ENCODE data around the gene BRINP1.

BRINP1 gene, protein sequence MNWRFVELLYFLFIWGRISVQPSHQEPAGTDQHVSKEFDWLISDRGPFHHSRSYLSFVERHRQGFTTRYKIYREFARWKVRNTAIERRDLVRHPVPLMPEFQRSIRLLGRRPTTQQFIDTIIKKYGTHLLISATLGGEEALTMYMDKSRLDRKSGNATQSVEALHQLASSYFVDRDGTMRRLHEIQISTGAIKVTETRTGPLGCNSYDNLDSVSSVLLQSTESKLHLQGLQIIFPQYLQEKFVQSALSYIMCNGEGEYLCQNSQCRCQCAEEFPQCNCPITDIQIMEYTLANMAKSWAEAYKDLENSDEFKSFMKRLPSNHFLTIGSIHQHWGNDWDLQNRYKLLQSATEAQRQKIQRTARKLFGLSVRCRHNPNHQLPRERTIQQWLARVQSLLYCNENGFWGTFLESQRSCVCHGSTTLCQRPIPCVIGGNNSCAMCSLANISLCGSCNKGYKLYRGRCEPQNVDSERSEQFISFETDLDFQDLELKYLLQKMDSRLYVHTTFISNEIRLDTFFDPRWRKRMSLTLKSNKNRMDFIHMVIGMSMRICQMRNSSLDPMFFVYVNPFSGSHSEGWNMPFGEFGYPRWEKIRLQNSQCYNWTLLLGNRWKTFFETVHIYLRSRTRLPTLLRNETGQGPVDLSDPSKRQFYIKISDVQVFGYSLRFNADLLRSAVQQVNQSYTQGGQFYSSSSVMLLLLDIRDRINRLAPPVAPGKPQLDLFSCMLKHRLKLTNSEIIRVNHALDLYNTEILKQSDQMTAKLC

DNA sequence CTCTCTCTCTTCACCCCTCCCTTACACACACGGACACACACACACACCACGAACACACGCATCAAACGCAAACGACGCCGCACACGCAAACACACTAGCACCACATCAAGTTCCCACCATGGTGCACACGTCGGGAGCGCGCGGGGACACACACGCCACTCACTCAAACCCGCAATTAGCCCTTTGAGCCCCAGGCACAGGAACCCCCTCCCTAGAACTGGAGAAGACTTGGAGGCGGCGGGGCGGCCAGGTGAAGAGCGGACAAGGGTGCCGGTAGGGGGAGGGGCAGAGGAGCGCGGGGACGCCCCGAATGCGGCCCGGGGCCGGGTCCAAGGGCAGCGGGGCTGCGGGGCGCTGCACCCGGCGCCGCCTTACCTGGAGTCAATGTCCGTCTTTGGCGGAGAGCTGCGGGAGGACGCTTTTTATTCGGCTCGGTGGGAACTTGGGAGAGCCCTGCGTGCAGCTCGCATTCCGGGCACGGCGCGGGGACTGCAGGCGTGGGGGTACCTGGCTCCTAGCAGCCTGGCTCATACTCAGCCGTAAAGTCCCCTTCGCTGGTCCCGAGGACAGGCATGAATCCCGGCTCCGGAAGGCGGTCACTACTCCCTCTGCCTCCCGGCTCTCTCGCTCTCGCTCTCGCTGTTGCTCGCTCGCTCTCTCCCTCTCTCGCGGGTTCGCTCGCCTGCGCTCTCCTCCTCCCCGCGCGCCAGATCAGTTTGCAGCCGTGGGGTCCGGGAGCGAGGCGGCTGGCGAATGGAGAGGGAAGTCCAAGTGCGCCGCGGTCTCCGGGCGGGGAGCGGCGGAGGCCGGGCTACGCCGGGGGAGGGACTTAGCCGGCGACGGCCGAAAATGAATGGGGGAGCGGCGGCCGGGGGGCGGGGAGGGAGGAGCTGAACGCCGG lies at the start of gene BRINP1:
BRINP1 (minus strand) TSS at position 755 of the 901 bp plus-strand sequence. CDS start 56,080 bp downstream, outside the sequence.
- H3K4me3 Mint-ChIP-seq = no peak within 1 kb of the TSS
- H3K27me3 Mint-ChIP-seq = peaks cover 46% of the 10 kb centered on the region

DNA sequence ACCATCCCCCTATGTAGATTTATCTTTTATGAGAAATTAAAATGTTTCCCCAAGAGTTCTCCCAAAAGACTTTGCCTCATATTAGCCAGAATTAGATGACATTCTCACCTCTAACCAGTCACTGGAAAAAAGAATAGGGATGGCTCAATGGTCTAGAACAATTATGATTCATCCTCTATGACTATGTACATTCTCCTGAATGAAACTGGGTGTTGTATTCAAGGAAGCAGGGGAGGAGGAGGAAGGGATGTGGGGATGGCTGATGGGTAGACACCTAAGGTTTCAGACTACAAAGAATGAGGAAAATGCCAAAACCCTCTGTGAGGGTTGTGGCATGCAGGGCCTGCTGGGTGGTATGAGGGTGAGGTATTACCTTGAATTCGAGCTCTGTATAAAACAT lies 49.5 kb upstream of the BRINP1 start:
- Mint-ChIP-seq H3K4me1 (no peaks in the 10 kb centered on the region), H3K36me3 (no peaks in the 10 kb centered on the region), H3K27ac (no peak overlapping the region), H3K27me3 (no peaks in the 10 kb centered on the region), H3K4me3 (no peak overlapping the region), H3K9me3 (peaks cover 3% of the 10 kb centered on the region)
- ATAC-seq = no peak

More for the DNA sequence above, at the start of gene BRINP1:
- Mint-ChIP-seq H3K9me3 (peaks cover 11% of the 10 kb centered on the region), H3K27ac (no peak within 1 kb of the TSS), H3K36me3 (no peaks in the 10 kb centered on the region), H3K4me1 (peaks cover 6% of the 10 kb centered on the region)
- no peak for ATAC-seq

DNA sequence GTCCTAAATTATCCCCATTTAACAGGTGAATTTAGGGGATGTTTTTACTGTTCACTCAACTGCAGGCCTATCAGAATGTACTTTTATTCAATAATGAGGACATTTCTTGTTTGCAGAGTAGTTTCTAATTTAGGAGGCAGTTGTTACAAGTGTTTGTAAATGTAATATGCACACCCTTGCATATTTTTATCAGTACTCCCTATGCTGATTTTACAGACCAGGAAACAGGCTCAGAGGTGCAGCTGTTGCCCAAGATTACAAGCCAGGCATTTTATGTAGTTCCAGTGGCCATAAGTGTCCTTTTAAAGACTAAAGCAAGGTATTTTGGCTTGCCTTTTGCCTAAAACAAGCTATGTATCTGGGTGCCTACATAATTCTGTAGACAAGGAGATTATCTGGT lies 47.6 kb upstream of the BRINP1 start:
- Mint-ChIP-seq H3K4me1 (no peaks in the 10 kb centered on the region), H3K9me3 (peaks cover 6% of the 10 kb centered on the region), H3K27ac (no peak overlapping the region), H3K27me3 (no peaks in the 10 kb centered on the region), H3K36me3 (no peaks in the 10 kb centered on the region), H3K4me3 (no peak overlapping the region)
- no peak for ATAC-seq

DNA sequence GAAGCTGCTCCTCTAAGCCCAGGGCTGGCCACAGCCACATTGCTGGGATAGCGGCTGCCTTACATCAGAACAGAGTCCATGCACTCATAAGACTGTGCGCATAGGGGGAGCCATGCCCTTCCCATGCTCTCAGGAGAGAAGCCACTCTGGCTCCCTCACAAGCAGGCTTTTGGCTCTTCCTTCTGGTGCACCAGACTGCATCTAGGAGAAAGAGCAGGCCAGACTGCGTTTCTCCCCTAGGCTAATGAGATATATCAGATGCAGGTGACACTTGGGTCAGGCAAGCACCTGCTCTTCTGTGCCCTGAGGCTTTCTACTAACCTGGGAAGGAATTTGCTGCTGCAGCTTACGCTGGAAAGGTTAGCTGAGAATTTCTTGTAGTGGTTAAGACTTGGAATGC lies 43.2 kb upstream of the BRINP1 start:
- no peaks in the 10 kb centered on the region for H3K4me1 Mint-ChIP-seq
- H3K4me3 Mint-ChIP-seq = no peak overlapping the region
- ATAC-seq = no peak
- H3K36me3 Mint-ChIP-seq = no peaks in the 10 kb centered on the region
- no peak overlapping the region for H3K27ac Mint-ChIP-seq
- H3K27me3 Mint-ChIP-seq = no peaks in the 10 kb centered on the region
- H3K9me3 Mint-ChIP-seq = peaks cover 3% of the 10 kb centered on the region

DNA sequence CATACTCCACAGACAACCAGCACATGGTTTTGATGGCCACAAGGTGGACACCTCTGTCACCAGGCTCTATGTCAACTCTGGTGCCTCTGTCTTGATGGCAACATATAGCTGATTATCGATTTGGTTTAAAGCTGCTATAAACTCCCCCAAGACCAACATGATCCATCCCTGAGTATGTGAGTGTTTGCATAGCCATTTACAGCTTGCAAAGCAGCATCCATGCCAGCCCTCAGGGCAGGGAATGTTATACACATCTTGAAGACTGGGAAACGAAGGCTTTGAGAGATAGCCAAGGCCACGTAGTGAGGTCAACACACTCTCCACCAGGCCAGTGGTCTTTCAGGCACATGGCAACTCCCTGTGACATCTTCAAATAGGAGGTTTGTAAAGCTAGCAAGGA lies 40.3 kb upstream of the BRINP1 start:
- H3K4me3 Mint-ChIP-seq = no peak overlapping the region
- H3K27ac Mint-ChIP-seq = no peak overlapping the region
- peaks cover 6% of the 10 kb centered on the region for H3K9me3 Mint-ChIP-seq
- no peak for ATAC-seq
- H3K27me3 Mint-ChIP-seq = no peaks in the 10 kb centered on the region
- no peaks in the 10 kb centered on the region for H3K4me1 Mint-ChIP-seq
- H3K36me3 Mint-ChIP-seq = no peaks in the 10 kb centered on the region

DNA sequence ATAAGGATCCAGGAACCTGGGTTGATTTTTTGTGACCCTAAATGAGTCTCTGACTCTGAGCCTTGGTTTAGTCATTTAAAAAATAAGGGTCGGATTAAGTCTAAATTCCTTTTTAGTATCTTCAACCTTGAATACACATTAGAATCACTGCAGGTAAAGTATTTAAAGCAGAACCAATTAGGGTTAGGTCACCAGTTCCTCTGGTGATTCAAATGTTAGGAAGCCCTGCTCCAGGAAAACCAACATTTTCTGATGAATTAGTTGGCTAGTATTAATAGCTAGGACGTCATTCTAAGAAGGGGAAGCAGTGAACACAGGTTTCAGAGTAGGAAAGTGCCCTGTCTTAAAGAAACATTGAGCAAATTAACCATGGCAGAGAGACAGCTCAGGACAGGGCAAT lies 31.4 kb upstream of the BRINP1 start:
- H3K27me3 Mint-ChIP-seq = no peaks in the 10 kb centered on the region
- H3K4me3 Mint-ChIP-seq = no peak overlapping the region
- no peaks in the 10 kb centered on the region for H3K4me1 Mint-ChIP-seq
- H3K36me3 Mint-ChIP-seq = no peaks in the 10 kb centered on the region
- H3K9me3 Mint-ChIP-seq = peaks cover 3% of the 10 kb centered on the region
- no peak for ATAC-seq
- H3K27ac Mint-ChIP-seq = no peak overlapping the region

DNA sequence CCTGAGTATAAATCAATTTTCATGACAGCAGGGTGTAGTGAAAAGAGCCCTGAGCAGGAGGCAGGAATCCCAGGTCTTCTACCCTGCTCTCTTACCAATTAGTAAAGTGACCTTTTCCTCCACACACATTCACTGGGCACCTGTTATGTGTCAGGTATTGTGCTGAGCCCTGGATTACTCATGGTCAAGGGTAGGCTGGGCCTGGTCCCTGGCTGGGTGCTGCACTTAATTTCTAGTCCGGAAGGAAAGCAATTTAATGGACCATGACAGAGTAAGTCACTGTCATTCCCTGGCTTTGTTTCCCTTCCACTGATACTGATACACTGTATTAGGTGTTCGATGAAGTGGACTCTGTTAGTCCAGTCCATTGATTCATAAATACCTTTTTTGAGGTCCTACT lies 29.1 kb upstream of the BRINP1 start:
- no peaks in the 10 kb centered on the region for H3K36me3 Mint-ChIP-seq
- H3K27me3 Mint-ChIP-seq = no peaks in the 10 kb centered on the region
- no peak for ATAC-seq

DNA sequence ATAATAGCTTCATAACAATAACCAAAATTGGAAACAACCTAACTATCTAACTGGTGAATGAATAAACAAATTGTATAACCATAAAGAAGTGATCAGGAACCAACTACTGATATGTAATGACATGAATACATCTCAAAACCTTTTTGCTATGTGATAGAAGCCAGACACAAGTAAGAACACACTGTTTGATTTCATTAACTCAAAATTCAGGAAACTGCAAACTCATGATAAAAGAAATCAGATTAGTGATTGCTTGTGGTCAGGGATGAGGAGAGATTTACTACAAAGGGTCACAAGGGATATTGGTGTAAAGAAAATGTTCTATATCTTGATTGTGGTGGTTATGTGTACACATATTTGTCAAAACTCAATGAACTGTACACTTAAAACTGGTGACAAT lies 22.6 kb upstream of the BRINP1 start:
- no peak overlapping the region for H3K27ac Mint-ChIP-seq
- H3K4me1 Mint-ChIP-seq = no peaks in the 10 kb centered on the region
- no peaks in the 10 kb centered on the region for H3K36me3 Mint-ChIP-seq
- peaks cover 2% of the 10 kb centered on the region for H3K9me3 Mint-ChIP-seq
- ATAC-seq = no peak
- no peak overlapping the region for H3K4me3 Mint-ChIP-seq
- no peaks in the 10 kb centered on the region for H3K27me3 Mint-ChIP-seq

More for the DNA sequence above, 29.1 kb upstream of the BRINP1 start:
- Mint-ChIP-seq H3K9me3 (peaks cover under 1% of the 10 kb centered on the region), H3K4me3 (no peak overlapping the region), H3K27ac (no peak overlapping the region), H3K4me1 (no peaks in the 10 kb centered on the region)

DNA sequence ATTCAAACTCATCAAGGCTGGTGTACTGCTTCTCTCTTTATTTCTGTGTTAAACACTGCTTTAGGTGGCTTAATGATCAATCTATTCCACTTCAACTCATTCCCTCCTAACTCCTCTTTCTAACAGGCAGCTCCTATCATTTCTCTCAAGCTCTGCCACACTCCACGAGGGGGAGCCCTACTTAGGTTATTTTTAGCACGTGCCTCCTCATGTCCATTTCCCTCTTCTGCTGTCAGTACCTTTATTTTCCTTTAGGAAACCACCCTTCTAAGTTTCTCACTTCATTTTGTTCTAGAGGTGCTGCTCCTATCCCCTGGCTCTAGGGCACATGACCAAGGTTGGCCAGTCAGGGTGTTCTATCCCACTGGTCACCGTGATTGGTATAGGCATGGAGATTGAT lies 6.7 kb upstream of the BRINP1 start:
- H3K27ac Mint-ChIP-seq = no peak overlapping the region
- peaks cover 20% of the 10 kb centered on the region for H3K27me3 Mint-ChIP-seq
- peaks cover 7% of the 10 kb centered on the region for H3K9me3 Mint-ChIP-seq
- H3K36me3 Mint-ChIP-seq = no peaks in the 10 kb centered on the region
- no peak for ATAC-seq
- no peak overlapping the region for H3K4me3 Mint-ChIP-seq
- H3K4me1 Mint-ChIP-seq = no peaks in the 10 kb centered on the region

DNA sequence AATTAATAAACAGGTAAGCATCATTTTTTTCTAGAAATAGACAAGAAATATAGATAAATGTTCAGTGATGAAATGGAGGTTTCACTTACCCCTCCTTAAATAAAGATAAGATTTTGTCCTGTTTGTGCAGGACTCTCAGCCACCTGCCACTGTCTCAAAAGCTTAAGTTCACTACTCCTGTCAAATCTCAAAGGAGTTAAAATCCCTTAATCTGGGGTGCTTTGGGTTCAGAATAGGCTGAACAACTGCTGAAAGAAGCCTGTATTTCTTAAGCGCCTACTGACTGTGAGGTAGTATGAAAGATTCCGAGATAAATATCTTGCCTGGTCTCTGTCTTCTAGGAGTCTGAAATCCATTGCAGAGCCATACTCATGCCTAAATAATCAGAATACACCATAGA lies 3.7 kb upstream of the BRINP1 start:
- peaks cover 12% of the 10 kb centered on the region for H3K9me3 Mint-ChIP-seq
- H3K36me3 Mint-ChIP-seq = no peaks in the 10 kb centered on the region
- H3K4me3 Mint-ChIP-seq = no peak overlapping the region
- no peak overlapping the region for H3K27ac Mint-ChIP-seq
- peaks cover 46% of the 10 kb centered on the region for H3K27me3 Mint-ChIP-seq
- no peak for ATAC-seq
- H3K4me1 Mint-ChIP-seq = peaks cover 6% of the 10 kb centered on the region

DNA sequence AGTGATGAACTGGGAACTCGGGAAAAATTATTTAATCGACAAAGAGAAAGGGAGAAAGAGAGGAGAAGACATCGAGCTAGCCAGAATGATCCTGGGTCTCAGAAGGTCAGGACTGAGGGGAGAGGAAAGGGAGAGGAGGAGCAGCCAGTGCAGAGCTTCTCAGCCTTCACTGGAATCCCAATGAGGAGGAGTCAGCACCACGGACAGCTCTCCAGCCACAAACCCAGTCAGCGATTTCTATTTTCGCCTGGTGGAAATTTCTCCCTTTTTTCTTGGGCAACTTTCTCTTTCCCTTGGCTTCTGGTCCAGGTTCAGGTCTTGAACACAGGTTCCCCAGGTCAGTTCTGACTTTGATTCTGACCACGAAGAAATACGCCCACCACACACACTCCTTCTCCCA lies 1.6 kb upstream of the BRINP1 start:
- H3K27me3 Mint-ChIP-seq = peaks cover 55% of the 10 kb centered on the region

DNA sequence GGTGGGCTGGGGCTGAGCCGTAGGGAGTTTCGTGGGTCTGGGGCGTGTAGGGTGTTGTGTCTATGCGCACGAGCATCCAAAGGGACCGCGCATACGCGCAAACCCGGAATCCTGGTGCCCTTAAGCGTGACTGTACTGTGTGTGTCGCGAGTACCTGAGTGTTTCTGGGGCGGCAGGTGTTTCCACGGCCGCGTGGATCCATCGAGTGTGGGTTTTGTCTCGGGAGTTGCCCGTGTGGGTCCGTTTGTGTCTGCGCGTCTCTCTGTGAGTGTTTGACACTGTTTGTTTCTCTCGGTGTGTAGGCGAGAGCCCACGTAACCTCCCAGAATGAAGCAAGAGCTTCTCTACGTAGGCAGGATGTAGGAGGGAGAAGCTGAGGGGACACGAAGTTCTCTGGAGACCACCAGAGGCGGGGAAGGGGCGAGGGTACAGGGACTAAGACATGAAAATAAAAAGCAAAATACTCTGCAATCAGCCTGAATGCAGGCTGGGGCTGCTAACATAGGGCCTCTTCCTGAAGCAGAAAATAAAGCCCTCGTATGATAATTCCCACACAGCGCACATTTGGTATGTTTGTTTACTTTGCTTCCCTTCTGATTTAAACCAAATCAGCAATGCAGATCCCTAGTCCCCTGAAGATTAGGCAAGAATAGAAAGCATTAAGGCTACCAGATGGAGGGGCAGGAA lies 588 bp upstream of the BRINP1 start:
- no peak overlapping the region for H3K27ac Mint-ChIP-seq
- peaks cover 55% of the 10 kb centered on the region for H3K27me3 Mint-ChIP-seq
- H3K9me3 Mint-ChIP-seq = peaks cover 12% of the 10 kb centered on the region
- no peak overlapping the region for H3K4me3 Mint-ChIP-seq
- H3K4me1 Mint-ChIP-seq = peaks cover 6% of the 10 kb centered on the region
- no peaks in the 10 kb centered on the region for H3K36me3 Mint-ChIP-seq
- ATAC-seq = no peak

More for the DNA sequence above, 1.6 kb upstream of the BRINP1 start:
- Mint-ChIP-seq H3K27ac (no peak overlapping the region), H3K36me3 (no peaks in the 10 kb centered on the region), H3K4me3 (no peak overlapping the region), H3K4me1 (peaks cover 6% of the 10 kb centered on the region), H3K9me3 (peaks cover 12% of the 10 kb centered on the region)
- ATAC-seq = no peak

DNA sequence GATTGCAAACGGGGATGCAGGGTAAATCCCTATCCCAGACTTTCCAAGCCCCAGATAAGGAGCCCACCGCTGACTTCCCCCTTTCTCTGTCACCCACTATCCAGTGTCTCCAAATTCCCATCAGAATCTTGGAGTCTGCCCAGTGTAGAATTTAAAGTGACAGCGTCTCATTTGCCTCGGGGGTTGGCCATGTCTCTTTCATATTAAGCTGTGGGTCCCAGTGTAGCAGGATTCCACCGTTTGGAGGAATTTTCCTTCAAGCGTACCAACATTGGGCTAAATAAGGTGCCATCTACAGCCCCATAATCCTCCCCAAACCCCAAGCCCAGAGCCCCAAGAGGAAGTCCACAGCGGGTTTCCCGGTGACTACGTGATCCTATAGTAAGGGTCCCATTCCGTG lies 1.1 kb downstream of the BRINP1 start:
- Mint-ChIP-seq H3K9me3 (peaks cover 9% of the 10 kb centered on the region), H3K27ac (no peak overlapping the region), H3K4me1 (peaks cover 6% of the 10 kb centered on the region), H3K36me3 (no peaks in the 10 kb centered on the region), H3K4me3 (no peak overlapping the region), H3K27me3 (peaks cover 42% of the 10 kb centered on the region)
- ATAC-seq = no peak

DNA sequence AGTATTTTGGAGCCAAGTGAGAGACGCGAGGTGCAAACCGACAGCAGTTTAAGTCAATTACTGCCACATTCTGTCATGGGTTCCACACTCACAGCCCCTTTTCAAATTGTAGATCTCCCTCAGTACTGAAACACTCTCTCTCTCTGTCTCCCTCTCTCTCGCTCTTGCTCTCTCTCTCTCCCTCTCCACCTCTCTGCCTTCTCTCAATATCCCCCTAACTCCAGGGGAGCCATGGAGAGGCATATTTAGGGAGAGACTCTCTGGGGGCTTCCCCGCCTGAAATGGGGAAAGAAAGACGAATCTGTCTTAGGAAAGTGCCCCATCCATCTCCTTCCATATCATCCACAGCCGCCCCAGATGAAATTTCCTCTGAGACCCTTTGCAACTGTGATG lies 1.6 kb downstream of the BRINP1 start:
- peaks cover 9% of the 10 kb centered on the region for H3K9me3 Mint-ChIP-seq
- peaks cover 42% of the 10 kb centered on the region for H3K27me3 Mint-ChIP-seq
- H3K4me3 Mint-ChIP-seq = no peak overlapping the region
- H3K4me1 Mint-ChIP-seq = peaks cover 6% of the 10 kb centered on the region
- ATAC-seq = no peak
- H3K36me3 Mint-ChIP-seq = no peaks in the 10 kb centered on the region
- no peak overlapping the region for H3K27ac Mint-ChIP-seq
